Measurements from ENCODE around the gene AKAP4.

The AKAP4 gene

GRCh38 chrX:50183891-50184290, 16.9 kb downstream of the AKAP4 start:
- no peak for TF ChIP-seq CTCF (IDR thresholded peaks at IDR 0.05; ENCODE audit: extremely low read depth, missing control alignments)

GRCh38 chrX:50180073-50180940, 20.5 kb downstream of the AKAP4 start:
- no peak for TF ChIP-seq CTCF (IDR thresholded peaks at IDR 0.05; ENCODE audit: extremely low read depth, missing control alignments)
- no peak for DNase-seq (ENCODE audit: low spot score)

More at GRCh38 chrX:50183891-50184290, 16.9 kb downstream of the AKAP4 start:
- no peak for DNase-seq (ENCODE audit: low spot score)

GRCh38 chrX:50169717-50170116, 31.1 kb downstream of the AKAP4 start:
- TF ChIP-seq CTCF (IDR thresholded peaks at IDR 0.05; ENCODE audit: extremely low read depth, missing control alignments): no peak
- no peak for DNase-seq (ENCODE audit: low spot score)

- TF ChIP-seq CTCF (IDR thresholded peaks at IDR 0.05; ENCODE audit: extremely low read depth, missing control alignments): no peak
- no peak for DNase-seq (ENCODE audit: low spot score)
Measured at GRCh38 chrX:50168241-50168687, 32.5 kb downstream of the AKAP4 start.

- TF ChIP-seq CTCF (IDR thresholded peaks at IDR 0.05; ENCODE audit: extremely low read depth, missing control alignments): no peak
- DNase-seq (ENCODE audit: low spot score): no peak
Measured at GRCh38 chrX:50167366-50167765, 33.4 kb downstream of the AKAP4 start.

- no peak for TF ChIP-seq CTCF (IDR thresholded peaks at IDR 0.05; ENCODE audit: extremely low read depth, missing control alignments)
- no peak for DNase-seq (ENCODE audit: low spot score)
Measured at GRCh38 chrX:50165727-50166126, 35.1 kb downstream of the AKAP4 start.

GRCh38 chrX:50161127-50161526, 39.7 kb downstream of the AKAP4 start:
- no peak for DNase-seq (ENCODE audit: low spot score)
- no peak for TF ChIP-seq CTCF (IDR thresholded peaks at IDR 0.05; ENCODE audit: extremely low read depth, missing control alignments)

All from GM20000 (cell line).